Measurements from ENCODE around the gene KANSL2.

The KANSL2 gene

DNA sequence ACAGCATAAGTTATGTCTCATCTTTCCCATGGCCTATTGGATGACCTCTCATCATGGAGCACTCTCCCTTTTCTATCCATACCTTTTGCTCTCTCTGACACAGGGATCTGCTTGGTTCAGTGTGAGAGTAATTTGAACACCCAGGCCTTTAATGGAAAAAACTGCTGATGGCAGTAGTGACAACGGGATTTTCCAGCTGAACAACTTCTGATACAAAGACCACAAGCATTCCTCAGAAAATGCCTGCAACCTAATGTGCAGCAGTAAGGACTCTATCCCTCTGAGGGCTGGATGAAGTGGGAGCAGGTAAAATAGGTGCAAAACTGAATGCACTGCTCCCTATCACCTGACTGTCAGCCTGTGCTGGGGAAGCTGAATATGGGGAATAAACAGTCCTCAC is 51.0 kb downstream of the KANSL2 start:
- Histone ChIP-seq H3K79me2 (ENCODE audit: insufficient read depth, low read length) (no peaks in the 10 kb centered on the region), H4K20me1 (ENCODE audit: low read depth, low read length) (no peaks in the 10 kb centered on the region), H3K9me2 (replicated peaks; ENCODE audit: insufficient read depth, low read length) (no peaks in the 10 kb centered on the region), H3K4me3 (ENCODE audit: insufficient read depth, low read length, poor library complexity, severe bottlenecking) (no peak overlapping the region), H3K36me3 (ENCODE audit: low read length) (no peaks in the 10 kb centered on the region), H3K27ac (ENCODE audit: low read depth, low read length) (no peak overlapping the region), H3K27me3 (ENCODE audit: low read length) (no peaks in the 10 kb centered on the region), H3K4me2 (ENCODE audit: low read depth, low read length, poor library complexity, severe bottlenecking) (no peak overlapping the region), H3K9me3 (ENCODE audit: insufficient read depth, low read length) (no peaks in the 10 kb centered on the region), H3F3A (ENCODE audit: insufficient read depth) (no peaks in the 10 kb centered on the region), H2AFZ (ENCODE audit: low read depth, low read length, severe bottlenecking) (no peak overlapping the region), H3K9ac (ENCODE audit: low read length) (no peak overlapping the region)
- TF ChIP-seq EZH2phosphoT487 (conservative IDR thresholded peaks at IDR 0.05; ENCODE audit: low read length) = no peak
- no peak for TF ChIP-seq CTCF (IDR thresholded peaks at IDR 0.05; ENCODE audit: insufficient read depth, low read length, poor library complexity, severe bottlenecking)

DNA sequence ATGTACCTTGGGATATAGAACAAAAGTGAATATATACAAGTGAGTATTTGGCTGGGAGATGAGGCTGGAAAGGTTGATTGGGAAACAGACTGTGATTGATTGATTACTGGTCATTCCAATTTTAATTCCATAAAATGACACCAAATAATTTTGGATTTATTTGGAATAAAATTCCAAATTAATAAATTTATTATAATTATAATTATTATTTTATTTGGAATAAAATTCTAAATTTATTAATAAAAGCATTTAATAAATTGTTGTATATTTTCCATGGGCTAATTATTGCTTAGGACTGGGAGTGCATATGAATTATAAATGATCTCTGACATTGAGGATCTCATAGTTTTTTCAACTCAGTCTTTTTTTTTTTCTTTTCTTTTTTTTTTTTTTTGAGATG is 51.7 kb downstream of the KANSL2 start:
- H3K27me3 ChIP-seq (ENCODE audit: low read length) = no peaks in the 10 kb centered on the region
- no peak overlapping the region for H3K4me2 ChIP-seq (ENCODE audit: low read depth, low read length, poor library complexity, severe bottlenecking)
- no peaks in the 10 kb centered on the region for H3F3A ChIP-seq (ENCODE audit: insufficient read depth)
- no peaks in the 10 kb centered on the region for H3K9me3 ChIP-seq (ENCODE audit: insufficient read depth, low read length)
- H3K4me3 ChIP-seq (ENCODE audit: insufficient read depth, low read length, poor library complexity, severe bottlenecking) = no peak overlapping the region
- H3K9ac ChIP-seq (ENCODE audit: low read length) = no peak overlapping the region
- no peak overlapping the region for H2AFZ ChIP-seq (ENCODE audit: low read depth, low read length, severe bottlenecking)
- no peaks in the 10 kb centered on the region for H3K36me3 ChIP-seq (ENCODE audit: low read length)
- H3K27ac ChIP-seq (ENCODE audit: low read depth, low read length) = no peak overlapping the region
- TF ChIP-seq EZH2phosphoT487 (conservative IDR thresholded peaks at IDR 0.05; ENCODE audit: low read length) (no peak), CTCF (IDR thresholded peaks at IDR 0.05; ENCODE audit: insufficient read depth, low read length, poor library complexity, severe bottlenecking) (no peak)
- no peaks in the 10 kb centered on the region for H3K9me2 ChIP-seq (replicated peaks; ENCODE audit: insufficient read depth, low read length)
- H4K20me1 ChIP-seq (ENCODE audit: low read depth, low read length) = no peaks in the 10 kb centered on the region
- no peaks in the 10 kb centered on the region for H3K79me2 ChIP-seq (ENCODE audit: insufficient read depth, low read length)

DNA sequence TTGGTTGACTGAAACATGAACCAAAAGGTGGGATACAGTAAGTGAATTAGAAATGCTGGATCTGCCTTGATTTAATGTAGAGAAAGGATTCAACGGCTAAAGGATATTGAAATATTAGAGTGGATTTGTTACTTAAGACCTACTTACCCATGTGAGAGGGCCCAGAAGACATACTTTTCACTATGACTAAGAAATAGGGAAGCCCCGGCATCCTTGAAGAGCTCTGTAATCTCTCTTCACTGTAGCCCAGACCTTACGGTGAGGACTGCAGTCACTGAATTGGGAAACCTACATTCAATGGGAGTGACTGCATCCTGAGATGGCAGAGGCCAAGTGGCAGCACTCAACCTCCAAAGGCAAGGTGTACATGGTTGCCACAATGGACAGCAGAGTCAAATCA is 52.5 kb downstream of the KANSL2 start:
- Histone ChIP-seq H3K79me2 (ENCODE audit: insufficient read depth, low read length) (no peaks in the 10 kb centered on the region), H3K9ac (ENCODE audit: low read length) (no peak overlapping the region), H3F3A (ENCODE audit: insufficient read depth) (no peaks in the 10 kb centered on the region), H3K4me2 (ENCODE audit: low read depth, low read length, poor library complexity, severe bottlenecking) (no peak overlapping the region), H3K9me3 (ENCODE audit: insufficient read depth, low read length) (no peaks in the 10 kb centered on the region), H3K9me2 (replicated peaks; ENCODE audit: insufficient read depth, low read length) (no peaks in the 10 kb centered on the region), H3K36me3 (ENCODE audit: low read length) (no peaks in the 10 kb centered on the region), H4K20me1 (ENCODE audit: low read depth, low read length) (no peaks in the 10 kb centered on the region), H3K4me3 (ENCODE audit: insufficient read depth, low read length, poor library complexity, severe bottlenecking) (no peak overlapping the region), H3K27me3 (ENCODE audit: low read length) (no peaks in the 10 kb centered on the region), H2AFZ (ENCODE audit: low read depth, low read length, severe bottlenecking) (no peak overlapping the region), H3K27ac (ENCODE audit: low read depth, low read length) (no peak overlapping the region)
- TF ChIP-seq CTCF (IDR thresholded peaks at IDR 0.05; ENCODE audit: insufficient read depth, low read length, poor library complexity, severe bottlenecking) = no peak
- no peak for TF ChIP-seq EZH2phosphoT487 (conservative IDR thresholded peaks at IDR 0.05; ENCODE audit: low read length)

GRCh38 chr12:48627556-48627955 is 54.5 kb downstream of the KANSL2 start:
- H3K27ac ChIP-seq (ENCODE audit: low read depth, low read length) = no peak overlapping the region

More at GRCh38 chr12:48627556-48627955, 54.5 kb downstream of the KANSL2 start:
- H3K9ac ChIP-seq (ENCODE audit: low read length) = no peak overlapping the region
- no peaks in the 10 kb centered on the region for H3K79me2 ChIP-seq (ENCODE audit: insufficient read depth, low read length)
- no peak overlapping the region for H3K4me2 ChIP-seq (ENCODE audit: low read depth, low read length, poor library complexity, severe bottlenecking)
- H2AFZ ChIP-seq (ENCODE audit: low read depth, low read length, severe bottlenecking) = no peak overlapping the region
- no peaks in the 10 kb centered on the region for H3K36me3 ChIP-seq (ENCODE audit: low read length)
- no peaks in the 10 kb centered on the region for H3K27me3 ChIP-seq (ENCODE audit: low read length)
- TF ChIP-seq CTCF (IDR thresholded peaks at IDR 0.05; ENCODE audit: insufficient read depth, low read length, poor library complexity, severe bottlenecking) = no peak
- no peak for TF ChIP-seq EZH2phosphoT487 (conservative IDR thresholded peaks at IDR 0.05; ENCODE audit: low read length)
- no peaks in the 10 kb centered on the region for H3K9me2 ChIP-seq (replicated peaks; ENCODE audit: insufficient read depth, low read length)
- H3F3A ChIP-seq (ENCODE audit: insufficient read depth) = no peaks in the 10 kb centered on the region
- no peaks in the 10 kb centered on the region for H4K20me1 ChIP-seq (ENCODE audit: low read depth, low read length)
- H3K4me3 ChIP-seq (ENCODE audit: insufficient read depth, low read length, poor library complexity, severe bottlenecking) = no peak overlapping the region
- no peaks in the 10 kb centered on the region for H3K9me3 ChIP-seq (ENCODE audit: insufficient read depth, low read length)
